Occipital lobe (tissue), 2 donors: ENCODE data around the gene PRAMEF25. TPM values are rescaled to one million over a fixed set of nuclear protein-coding genes. Genes with fewer than 3 reads are reported as not detected.
"Not testable (repeated sequence)": the region's sequence is repeated elsewhere in the genome, so short reads cannot be mapped to it uniquely, and the experiment has no call there.

Source experiments
- DNase-seq: peaks from one replicate; lab custom pipeline; 2025; lab: John Stamatoyannopoulos, UW
- total RNA-seq: library from RNA; depleted of rRNA; stranded (reverse); fragments of >200 nt; gene quantifications from one replicate; pipeline ENCODE4 v1.2.3, GENCODE V29; 2014

Gene PRAMEF25
- total RNA-seq, result not detected

DNA sequence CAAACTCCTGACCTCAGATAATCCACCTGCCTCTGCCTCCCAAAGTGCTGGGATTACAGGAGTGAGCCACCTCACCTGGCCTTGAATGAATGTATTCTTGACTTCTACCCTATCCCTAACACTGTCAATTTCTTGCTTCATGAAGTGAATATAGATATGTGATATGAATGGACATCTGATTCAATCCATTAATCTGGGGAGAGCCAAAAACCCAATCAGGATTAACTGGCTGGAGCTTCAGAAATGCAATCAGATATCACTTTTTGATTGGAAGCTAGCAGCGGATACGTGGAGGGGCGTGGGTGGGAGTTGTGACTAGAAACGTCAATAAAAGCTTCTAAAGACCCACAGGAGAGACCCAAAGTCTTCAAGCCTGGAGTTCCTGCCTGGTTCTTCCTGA, at the start of gene PRAMEF25:
PRAMEF25 (plus strand) TSS at position 301 of the 400 bp plus-strand sequence. CDS start 2,920 bp downstream, outside the sequence.
- DNase-seq, result not testable (repeated sequence)

DNA sequence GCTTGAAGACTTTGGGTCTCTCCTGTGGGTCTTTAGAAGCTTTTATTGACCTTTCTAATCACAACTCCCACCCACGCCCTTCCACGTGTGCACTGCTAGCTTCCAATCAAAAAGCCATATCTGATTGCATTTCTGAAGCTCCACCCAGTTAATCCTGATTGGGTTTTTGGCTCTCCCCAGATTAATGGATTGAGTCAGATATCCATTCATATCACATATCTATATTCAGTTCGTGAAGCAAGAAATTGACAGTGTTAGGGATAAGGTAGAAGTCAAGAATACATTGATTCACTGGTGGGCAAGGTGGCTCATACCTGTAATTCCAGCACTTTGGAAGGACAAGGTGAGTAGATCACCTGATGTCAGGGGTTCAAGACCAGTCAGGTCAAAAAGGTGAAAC, 14.1 kb upstream of the PRAMEF25 start, which contains the start of gene PRAMEF27:
PRAMEF27 (minus strand) TSS at position 101 of the 400 bp plus-strand sequence. CDS start 2,916 bp downstream, outside the sequence.
- DNase-seq, result not testable (repeated sequence)

DNA sequence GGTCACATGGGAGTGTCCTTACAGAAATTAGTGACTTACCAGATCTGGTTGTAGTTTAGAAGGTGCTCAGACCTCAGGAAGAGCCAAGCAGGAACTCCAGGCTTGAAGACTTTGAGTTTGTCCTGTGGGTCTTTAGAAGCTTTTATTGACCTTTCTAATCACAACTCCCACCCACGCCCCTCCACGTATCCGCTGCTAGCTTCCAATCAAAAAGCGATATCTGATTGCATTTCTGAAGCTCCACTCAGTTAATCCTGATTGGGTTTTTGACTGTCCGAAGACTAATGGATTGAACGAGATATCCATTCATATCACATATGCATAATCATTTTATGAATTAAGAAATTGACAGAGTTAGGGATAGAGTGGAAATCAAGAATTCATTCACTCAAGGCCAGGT, 46.2 kb downstream of the PRAMEF25 start, which contains the start of gene HNRNPCL2:
HNRNPCL2 (minus strand) TSS at position 101 of the 400 bp plus-strand sequence. CDS start 454 bp downstream, outside the sequence.
- not testable (repeated sequence) for DNase-seq

Other genes with a start within 250 kb of the PRAMEF25 start
- not detected for gene PRAMEF11, start 239.4 kb upstream of the PRAMEF25 start, total RNA-seq
- not detected for gene HNRNPCL1, start 222.1 kb upstream of the PRAMEF25 start, total RNA-seq
- gene PRAMEF2, start 213.7 kb upstream of the PRAMEF25 start, total RNA-seq, result not detected
- not detected for gene PRAMEF4, start 184.6 kb upstream of the PRAMEF25 start, total RNA-seq
- not detected for gene PRAMEF10, start 172.5 kb upstream of the PRAMEF25 start, total RNA-seq
- not detected for gene PRAMEF7, start 154.2 kb upstream of the PRAMEF25 start, total RNA-seq
- gene PRAMEF6, start 123.2 kb upstream of the PRAMEF25 start, total RNA-seq, result not detected
- not detected for gene PRAMEF27, start 14.2 kb upstream of the PRAMEF25 start, total RNA-seq
- gene HNRNPCL3, start 10.0 kb upstream of the PRAMEF25 start, total RNA-seq, result not detected
- not detected for gene HNRNPCL2, start 46.1 kb downstream of the PRAMEF25 start, total RNA-seq
- not detected for gene PRAMEF26, start 85.2 kb downstream of the PRAMEF25 start, total RNA-seq
- gene HNRNPCL4, start 94.9 kb downstream of the PRAMEF25 start, total RNA-seq, result not detected
- not detected for gene PRAMEF9, start 101.1 kb downstream of the PRAMEF25 start, total RNA-seq
- not detected for gene PRAMEF13, start 130.6 kb downstream of the PRAMEF25 start, total RNA-seq
- not detected for gene PRAMEF18, start 155.4 kb downstream of the PRAMEF25 start, total RNA-seq
- gene PRAMEF5, start 183.4 kb downstream of the PRAMEF25 start, total RNA-seq, result not detected
- gene PRAMEF8, start 214.4 kb downstream of the PRAMEF25 start, total RNA-seq, result not detected
- not detected for gene PRAMEF33, start 232.8 kb downstream of the PRAMEF25 start, total RNA-seq
- not detected for gene PRAMEF15, start 244.8 kb downstream of the PRAMEF25 start, total RNA-seq